Putamen (tissue), 1 donor: ENCODE data around the gene KANK2.
"Not testable (repeated sequence)": the region's sequence is repeated elsewhere in the genome, so short reads cannot be mapped to it uniquely, and the experiment has no call there.

ENCODE experiments used
- DNase-seq: peaks from one replicate; pipeline ENCODE4 v3.0.0-alpha.2; 2016; ENCODE audit warnings: low spot score

KANK2 gene

GRCh38 chr19:11196406-11197287, 698 bp downstream of the KANK2 start:
- DNase-seq, result no peak

GRCh38 chr19:11195681-11196080, 1.7 kb downstream of the KANK2 start:
- no peak for DNase-seq

- no peak for DNase-seq
Measured at GRCh38 chr19:11194656-11195558, 2.4 kb downstream of the KANK2 start.

GRCh38 chr19:11194173-11194572, 3.2 kb downstream of the KANK2 start:
- DNase-seq, result no peak

- DNase-seq, result no peak
Measured at GRCh38 chr19:11192957-11193939, 4.1 kb downstream of the KANK2 start.

- DNase-seq, result no peak
Measured at GRCh38 chr19:11191934-11192333, 5.4 kb downstream of the KANK2 start.

- DNase-seq, result no peak
Measured at GRCh38 chr19:11191273-11191755, 6.0 kb downstream of the KANK2 start.

- DNase-seq, result no peak
Measured at GRCh38 chr19:11190501-11190900, 6.8 kb downstream of the KANK2 start.

GRCh38 chr19:11187441-11187840, 9.9 kb downstream of the KANK2 start:
- DNase-seq, result no peak

- DNase-seq, result no peak
Measured at GRCh38 chr19:11182994-11183393, 14.4 kb downstream of the KANK2 start.

GRCh38 chr19:11181488-11181887, 15.9 kb downstream of the KANK2 start:
- no peak for DNase-seq

GRCh38 chr19:11180975-11181374, 16.4 kb downstream of the KANK2 start:
- not testable (repeated sequence) for DNase-seq

- no peak for DNase-seq
Measured at GRCh38 chr19:11180346-11180745, 17.0 kb downstream of the KANK2 start.

GRCh38 chr19:11179716-11180297, 17.5 kb downstream of the KANK2 start:
- no peak for DNase-seq

- DNase-seq, result not testable (repeated sequence)
Measured at GRCh38 chr19:11179145-11179465, 18.2 kb downstream of the KANK2 start.

GRCh38 chr19:11177592-11177991, 19.8 kb downstream of the KANK2 start:
- no peak for DNase-seq

- DNase-seq, result no peak
Measured at GRCh38 chr19:11176466-11177193, 20.7 kb downstream of the KANK2 start.

GRCh38 chr19:11175920-11176319, 21.4 kb downstream of the KANK2 start:
- no peak for DNase-seq

GRCh38 chr19:11174336-11174735, 23.0 kb downstream of the KANK2 start:
- DNase-seq, result no peak

- DNase-seq, result no peak
Measured at GRCh38 chr19:11173516-11174155, 23.7 kb downstream of the KANK2 start.
